Neural cell (in vitro differentiated cells): ENCODE measurements around the gene TSPAN11.

ENCODE experiments used
- EP300 ChIP-seq: fragments of 450-650 bp; conservative IDR thresholded peaks from 2 replicates; pipeline ENCODE4 v1.6.1; 2014; ENCODE audit warnings: antibody characterized with exemption, mild to moderate bottlenecking, moderate library complexity; ENCODE audit not compliant: poor library complexity, severe bottlenecking
- EZH2 ChIP-seq: fragments of 200-600, 300-800 bp; shearing (Covaris generic), sonication (generic); IDR thresholded peaks from 2 replicates; pipeline ENCODE4 v1.6.1; 2014; ENCODE audit warnings: antibody characterized with exemption, low read length, borderline replicate concordance, mild to moderate bottlenecking; ENCODE audit not compliant: insufficient read depth, poor library complexity, severe bottlenecking
- MXI1 ChIP-seq: fragments of 450-650 bp; conservative IDR thresholded peaks from 2 replicates; pipeline ENCODE4 v1.6.1; 2014; ENCODE audit warnings: antibody characterized with exemption, mild to moderate bottlenecking; ENCODE audit not compliant: poor library complexity, severe bottlenecking
- POLR2AphosphoS5 ChIP-seq: IDR thresholded peaks from 2 replicates; pipeline ENCODE4 v1.6.1; 2012
- RAD21 ChIP-seq: fragments of 450-650 bp; conservative IDR thresholded peaks from 2 replicates; pipeline ENCODE4 v1.6.1; 2014; ENCODE audit warnings: antibody characterized with exemption, mild to moderate bottlenecking, moderate library complexity
- REST ChIP-seq: IDR thresholded peaks from 2 replicates; pipeline ENCODE4 v1.6.1; 2012; ENCODE audit warnings: borderline replicate concordance
- SMC3 ChIP-seq: fragments of 450-650 bp; conservative IDR thresholded peaks from 2 replicates; pipeline ENCODE4 v1.6.1; 2014; ENCODE audit warnings: antibody characterized with exemption, mild to moderate bottlenecking, moderate library complexity; ENCODE audit not compliant: poor library complexity
- TAF1 ChIP-seq: IDR thresholded peaks from 2 replicates; pipeline ENCODE4 v1.6.1; 2012; ENCODE audit warnings: low read depth
- TF ChIP-seq, protein P1 (sequence below): fragments of 450-650 bp; IDR thresholded peaks from 2 replicates; pipeline ENCODE4 v1.5.1; 2014; ENCODE audit warnings: antibody characterized with exemption, mild to moderate bottlenecking, moderate library complexity; ENCODE audit not compliant: poor library complexity, severe bottlenecking

GRCh38 chr12:30939234-30939633, 12.7 kb downstream of the TSPAN11 start:
- TF ChIP-seq, protein P1, sequence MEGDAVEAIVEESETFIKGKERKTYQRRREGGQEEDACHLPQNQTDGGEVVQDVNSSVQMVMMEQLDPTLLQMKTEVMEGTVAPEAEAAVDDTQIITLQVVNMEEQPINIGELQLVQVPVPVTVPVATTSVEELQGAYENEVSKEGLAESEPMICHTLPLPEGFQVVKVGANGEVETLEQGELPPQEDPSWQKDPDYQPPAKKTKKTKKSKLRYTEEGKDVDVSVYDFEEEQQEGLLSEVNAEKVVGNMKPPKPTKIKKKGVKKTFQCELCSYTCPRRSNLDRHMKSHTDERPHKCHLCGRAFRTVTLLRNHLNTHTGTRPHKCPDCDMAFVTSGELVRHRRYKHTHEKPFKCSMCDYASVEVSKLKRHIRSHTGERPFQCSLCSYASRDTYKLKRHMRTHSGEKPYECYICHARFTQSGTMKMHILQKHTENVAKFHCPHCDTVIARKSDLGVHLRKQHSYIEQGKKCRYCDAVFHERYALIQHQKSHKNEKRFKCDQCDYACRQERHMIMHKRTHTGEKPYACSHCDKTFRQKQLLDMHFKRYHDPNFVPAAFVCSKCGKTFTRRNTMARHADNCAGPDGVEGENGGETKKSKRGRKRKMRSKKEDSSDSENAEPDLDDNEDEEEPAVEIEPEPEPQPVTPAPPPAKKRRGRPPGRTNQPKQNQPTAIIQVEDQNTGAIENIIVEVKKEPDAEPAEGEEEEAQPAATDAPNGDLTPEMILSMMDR, result no peak
- TF ChIP-seq SMC3 (no peak), EZH2 (no peak), TAF1 (no peak), REST (no peak), POLR2AphosphoS5 (no peak), RAD21 (no peak), EP300 (no peak), MXI1 (no peak)
